Vagina (tissue), 2 donors: Measurements from ENCODE around the gene ZMYND8. TPM values are rescaled to one million over a fixed set of nuclear protein-coding genes. Genes with fewer than 3 reads are reported as not detected.

Source experiments
- DNase-seq, 2 donors: peaks; one replicate each; pipeline ENCODE4 v3.0.0-alpha.2; 2017; ENCODE audit errors: extremely low spot score in 2 of 2
- H3K27ac ChIP-seq: fragments of 200-600 bp; sonication (generic); one replicate; pipeline ENCODE4 v1.5.1; 2019
- H3K27me3 ChIP-seq: fragments of 200-600 bp; sonication (generic); one replicate; pipeline ENCODE4 v1.5.1; 2019
- H3K36me3 ChIP-seq, 2 donors: fragments of 200-600 bp; sonication (generic); one replicate each; pipeline ENCODE4 v1.5.1; 2017 to 2019
- H3K4me1 ChIP-seq: fragments of 200-600 bp; sonication (generic); one replicate; pipeline ENCODE4 v1.5.1; 2019
- H3K4me3 ChIP-seq, 2 donors: fragments of 200-600 bp; sonication (generic); 1 replicate in 1 of 2; 2 replicates in 1 of 2; pipeline ENCODE4 v1.5.1; 2016 to 2019
- H3K9me3 ChIP-seq: fragments of 200-600 bp; sonication (generic); one replicate; pipeline ENCODE4 v1.5.1; 2019
- POLR2A ChIP-seq, 2 donors: fragments of 450-650 bp; IDR thresholded peaks; one replicate each; pipeline ENCODE4 v1.6.1; 2017; ENCODE audit warnings: antibody characterized with exemption in 2 of 2, mild to moderate bottlenecking in 2 of 2, moderate library complexity in 2 of 2
- POLR2AphosphoS5 ChIP-seq, 2 donors: sonication (generic); formaldehyde crosslinking; IDR thresholded peaks; one replicate each; pipeline ENCODE4 v1.9.0; 2017; ENCODE audit warnings: antibody characterized with exemption in 2 of 2, mild to moderate bottlenecking in 2 of 2, low read depth in 1 of 2; ENCODE audit not compliant: insufficient read depth in 1 of 2
- intact Hi-C: fragments of 100-400 bp; cut with DNase I; formaldehyde crosslinking; loops from one replicate; pipeline ENCODE4 v1.15.1; 2023
- total RNA-seq: library from RNA; depleted of rRNA; stranded (reverse); fragments of >200 nt; gene quantifications from one replicate; pipeline ENCODE4 v1.2.3, GENCODE V29; 2016
- TF ChIP-seq, protein P1 (sequence below), 3 experiments: fragments of 450-650 bp in 2 of 3; fragments of 200-600 bp in 1 of 3; sonication (generic) in 1 of 3; IDR thresholded peaks; one replicate each; pipeline ENCODE4 v1.5.1; 2017 to 2019; ENCODE audit warnings: antibody characterized with exemption in 3 of 3, mild to moderate bottlenecking in 2 of 3, moderate library complexity in 2 of 3

Gene ZMYND8
- total RNA-seq, 1 donor from 2014 or later = 91.1 TPM

GRCh38 chr20:47306755-47307370 lies 49.6 kb downstream of the ZMYND8 start:
- H3K27me3 ChIP-seq = no peaks in the 10 kb centered on the region
- intact Hi-C loops = no loop called here
- TF ChIP-seq POLR2AphosphoS5 (IDR thresholded peaks at IDR 0.05; ENCODE audit: insufficient read depth in 1 of 2, low read depth in 1 of 2) = no peak
- TF ChIP-seq, protein P1, sequence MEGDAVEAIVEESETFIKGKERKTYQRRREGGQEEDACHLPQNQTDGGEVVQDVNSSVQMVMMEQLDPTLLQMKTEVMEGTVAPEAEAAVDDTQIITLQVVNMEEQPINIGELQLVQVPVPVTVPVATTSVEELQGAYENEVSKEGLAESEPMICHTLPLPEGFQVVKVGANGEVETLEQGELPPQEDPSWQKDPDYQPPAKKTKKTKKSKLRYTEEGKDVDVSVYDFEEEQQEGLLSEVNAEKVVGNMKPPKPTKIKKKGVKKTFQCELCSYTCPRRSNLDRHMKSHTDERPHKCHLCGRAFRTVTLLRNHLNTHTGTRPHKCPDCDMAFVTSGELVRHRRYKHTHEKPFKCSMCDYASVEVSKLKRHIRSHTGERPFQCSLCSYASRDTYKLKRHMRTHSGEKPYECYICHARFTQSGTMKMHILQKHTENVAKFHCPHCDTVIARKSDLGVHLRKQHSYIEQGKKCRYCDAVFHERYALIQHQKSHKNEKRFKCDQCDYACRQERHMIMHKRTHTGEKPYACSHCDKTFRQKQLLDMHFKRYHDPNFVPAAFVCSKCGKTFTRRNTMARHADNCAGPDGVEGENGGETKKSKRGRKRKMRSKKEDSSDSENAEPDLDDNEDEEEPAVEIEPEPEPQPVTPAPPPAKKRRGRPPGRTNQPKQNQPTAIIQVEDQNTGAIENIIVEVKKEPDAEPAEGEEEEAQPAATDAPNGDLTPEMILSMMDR (IDR thresholded peaks at IDR 0.05) = no peak
- no peak for TF ChIP-seq POLR2A (IDR thresholded peaks at IDR 0.05)
- DNase-seq = no peak
- no peak overlapping the region for H3K27ac ChIP-seq
- H3K36me3 ChIP-seq = peaks cover 0 to 12% of the 10 kb centered on the region in 2 donors
- H3K4me1 ChIP-seq = peaks cover 16% of the 10 kb centered on the region
- H3K9me3 ChIP-seq = no peaks in the 10 kb centered on the region
- no peak overlapping the region for H3K4me3 ChIP-seq

GRCh38 chr20:47306095-47306494 lies 50.4 kb downstream of the ZMYND8 start:
- Histone ChIP-seq H3K4me3 (no peak overlapping the region), H3K36me3 (peaks cover 0 to 9% of the 10 kb centered on the region in 2 donors), H3K9me3 (no peaks in the 10 kb centered on the region), H3K4me1 (peaks cover 16% of the 10 kb centered on the region), H3K27me3 (no peaks in the 10 kb centered on the region), H3K27ac (no peak overlapping the region)
- no peak for DNase-seq
- TF ChIP-seq, protein P1 (IDR thresholded peaks at IDR 0.05) = no peak
- no peak for TF ChIP-seq POLR2A (IDR thresholded peaks at IDR 0.05)
- no peak for TF ChIP-seq POLR2AphosphoS5 (IDR thresholded peaks at IDR 0.05; ENCODE audit: insufficient read depth in 1 of 2, low read depth in 1 of 2)
- intact Hi-C loops = no loop called here

- Histone ChIP-seq H3K27me3 (no peaks in the 10 kb centered on the region), H3K4me1 (peaks cover 16% of the 10 kb centered on the region), H3K36me3 (peaks cover 0 to 9% of the 10 kb centered on the region in 2 donors), H3K9me3 (no peaks in the 10 kb centered on the region), H3K27ac (no peak overlapping the region), H3K4me3 (no peak overlapping the region)
- TF ChIP-seq POLR2A (IDR thresholded peaks at IDR 0.05) (no peak), POLR2AphosphoS5 (IDR thresholded peaks at IDR 0.05; ENCODE audit: insufficient read depth in 1 of 2, low read depth in 1 of 2) (no peak)
- TF ChIP-seq, protein P1 (IDR thresholded peaks at IDR 0.05) = no peak
- no peak for DNase-seq
- intact Hi-C loops = no loop called here
These were observed 50.8 kb downstream of the ZMYND8 start for GRCh38 chr20:47305667-47306066.

GRCh38 chr20:47304287-47304686 lies 52.2 kb downstream of the ZMYND8 start:
- Histone ChIP-seq H3K4me3 (no peak overlapping the region), H3K27ac (peak overlapping the region; percentile 47), H3K27me3 (no peaks in the 10 kb centered on the region), H3K36me3 (peaks cover 0 to 9% of the 10 kb centered on the region in 2 donors), H3K4me1 (peaks cover 16% of the 10 kb centered on the region), H3K9me3 (no peaks in the 10 kb centered on the region)
- no peak for DNase-seq
- no peak for TF ChIP-seq POLR2A (IDR thresholded peaks at IDR 0.05)
- TF ChIP-seq, protein P1 (IDR thresholded peaks at IDR 0.05) = no peak
- intact Hi-C loops = no loop called here

- H3K4me1 ChIP-seq = peaks cover 16% of the 10 kb centered on the region
- intact Hi-C loops = no loop called here
- H3K36me3 ChIP-seq = peaks cover 0 to 9% of the 10 kb centered on the region in 2 donors
- no peak overlapping the region for H3K4me3 ChIP-seq
- no peak overlapping the region for H3K27ac ChIP-seq
- DNase-seq = no peak
- no peaks in the 10 kb centered on the region for H3K9me3 ChIP-seq
- TF ChIP-seq POLR2A (IDR thresholded peaks at IDR 0.05) (no peak), POLR2AphosphoS5 (IDR thresholded peaks at IDR 0.05; ENCODE audit: insufficient read depth in 1 of 2, low read depth in 1 of 2) (no peak)
- TF ChIP-seq, protein P1 (IDR thresholded peaks at IDR 0.05) = no peak
- H3K27me3 ChIP-seq = no peaks in the 10 kb centered on the region
These were observed 52.8 kb downstream of the ZMYND8 start for GRCh38 chr20:47303736-47304135.
